Renal pelvis (tissue), 4 donors: ENCODE results near the gene RUBCN. TPM values are rescaled to one million over a fixed set of nuclear protein-coding genes. Genes with fewer than 3 reads are reported as not detected.
A peak's percentile ranks its signal among the peaks of the same experiment; 100 is the strongest.
"Not testable (repeated sequence)": the region's sequence is repeated elsewhere in the genome, so short reads cannot be mapped to it uniquely, and the experiment has no call there.

ENCODE experiments used
- DNase-seq: peaks from one replicate; pipeline ENCODE4 v3.0.0-alpha.2; 2013
- polyA plus RNA-seq, 3 donors: library from polyadenylated mRNA; unstranded; fragments of 120-200 nt; gene quantifications; one replicate each; pipeline ENCODE4 v1.2.1, GENCODE V29; 2013; ENCODE audit not compliant: insufficient read length in 3 of 3

RUBCN gene
- polyA plus RNA-seq, 3 donors = 10.1 to 16.4 (median 14.4) TPM

DNA sequence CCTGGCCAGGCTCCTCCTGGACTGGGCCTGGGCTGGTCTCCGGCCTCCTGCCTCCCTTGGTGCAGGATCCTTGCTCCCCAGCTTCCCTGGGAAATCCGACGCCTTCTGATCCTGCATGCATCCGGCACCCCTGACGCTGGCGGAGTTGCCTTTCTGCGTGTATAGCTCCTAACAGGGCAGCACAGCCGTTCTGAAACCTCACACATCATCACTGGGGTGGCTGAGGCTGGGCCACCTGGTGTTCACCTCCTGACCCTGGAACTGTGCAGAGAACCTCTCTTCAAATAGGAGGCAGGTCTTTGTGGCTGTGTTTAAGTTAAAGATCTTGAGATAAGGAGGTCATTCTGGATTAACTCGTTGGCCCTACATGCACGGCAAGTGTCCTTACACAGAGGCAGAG, 77.6 kb downstream of the RUBCN start:
- not testable (repeated sequence) for DNase-seq

DNA sequence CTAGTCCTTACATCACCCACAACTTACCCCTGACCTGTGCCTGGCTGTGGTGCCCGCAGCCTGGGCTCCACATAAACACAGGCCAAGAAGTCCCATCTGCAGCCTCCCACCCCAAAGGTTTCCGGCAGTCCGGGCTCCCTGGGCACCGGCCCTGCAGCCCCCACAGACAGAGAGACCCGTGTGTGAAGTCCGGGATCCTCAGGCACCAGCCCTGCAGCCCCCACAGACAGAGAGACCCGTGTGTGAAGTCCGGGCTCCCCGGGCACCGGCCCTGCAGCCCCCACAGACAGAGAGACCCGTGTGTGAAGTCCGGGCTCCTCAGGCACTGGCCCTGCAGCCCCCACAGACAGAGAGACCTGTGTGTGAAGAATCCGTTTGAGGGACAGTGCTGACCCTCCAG, 78.0 kb downstream of the RUBCN start:
- DNase-seq = not testable (repeated sequence)

- DNase-seq = not testable (repeated sequence)
Measured at GRCh38 chr3:197657541-197658292, 79.0 kb downstream of the RUBCN start.

DNA sequence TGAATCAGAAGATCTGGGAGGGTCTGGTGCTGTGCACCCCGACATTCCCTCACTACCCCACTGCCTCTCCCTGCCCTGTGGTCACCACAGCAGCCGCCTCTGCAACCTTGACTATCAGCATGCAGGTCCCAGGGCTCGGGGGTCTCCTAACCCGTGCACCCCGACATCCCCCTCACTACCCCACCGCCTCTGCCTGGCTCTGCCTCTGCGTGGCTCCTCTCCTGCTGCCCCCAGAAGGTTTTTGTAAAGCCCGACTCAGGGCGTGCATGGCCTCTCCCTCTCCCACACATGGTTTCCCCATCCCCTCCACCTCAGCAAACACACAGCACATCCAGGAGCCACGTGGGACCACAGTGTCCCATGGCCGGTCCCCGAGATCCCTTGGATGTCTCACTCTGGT, 79.7 kb downstream of the RUBCN start:
- DNase-seq = not testable (repeated sequence)

DNA sequence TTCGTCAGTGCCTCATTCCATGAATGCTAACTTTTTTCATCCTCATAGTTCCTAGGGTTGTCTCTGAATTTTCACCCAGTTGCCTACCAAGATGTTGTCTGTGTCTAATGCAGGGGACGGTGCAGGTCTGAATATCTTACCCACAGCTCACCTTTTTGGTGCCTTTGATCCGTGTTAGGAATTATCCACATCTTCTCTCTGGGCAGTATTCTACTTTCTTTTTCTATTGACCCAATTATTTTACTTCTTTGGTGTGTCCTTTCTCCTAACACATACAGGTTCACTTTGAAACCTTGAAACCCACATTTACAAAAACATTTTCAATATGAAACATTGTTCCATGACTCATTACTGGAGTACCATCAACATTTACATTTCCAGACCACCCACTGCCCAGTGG, 80.6 kb downstream of the RUBCN start:
- DNase-seq = not testable (repeated sequence)

- DNase-seq = not testable (repeated sequence)
Measured at GRCh38 chr3:197654998-197655330, 81.7 kb downstream of the RUBCN start.

DNA sequence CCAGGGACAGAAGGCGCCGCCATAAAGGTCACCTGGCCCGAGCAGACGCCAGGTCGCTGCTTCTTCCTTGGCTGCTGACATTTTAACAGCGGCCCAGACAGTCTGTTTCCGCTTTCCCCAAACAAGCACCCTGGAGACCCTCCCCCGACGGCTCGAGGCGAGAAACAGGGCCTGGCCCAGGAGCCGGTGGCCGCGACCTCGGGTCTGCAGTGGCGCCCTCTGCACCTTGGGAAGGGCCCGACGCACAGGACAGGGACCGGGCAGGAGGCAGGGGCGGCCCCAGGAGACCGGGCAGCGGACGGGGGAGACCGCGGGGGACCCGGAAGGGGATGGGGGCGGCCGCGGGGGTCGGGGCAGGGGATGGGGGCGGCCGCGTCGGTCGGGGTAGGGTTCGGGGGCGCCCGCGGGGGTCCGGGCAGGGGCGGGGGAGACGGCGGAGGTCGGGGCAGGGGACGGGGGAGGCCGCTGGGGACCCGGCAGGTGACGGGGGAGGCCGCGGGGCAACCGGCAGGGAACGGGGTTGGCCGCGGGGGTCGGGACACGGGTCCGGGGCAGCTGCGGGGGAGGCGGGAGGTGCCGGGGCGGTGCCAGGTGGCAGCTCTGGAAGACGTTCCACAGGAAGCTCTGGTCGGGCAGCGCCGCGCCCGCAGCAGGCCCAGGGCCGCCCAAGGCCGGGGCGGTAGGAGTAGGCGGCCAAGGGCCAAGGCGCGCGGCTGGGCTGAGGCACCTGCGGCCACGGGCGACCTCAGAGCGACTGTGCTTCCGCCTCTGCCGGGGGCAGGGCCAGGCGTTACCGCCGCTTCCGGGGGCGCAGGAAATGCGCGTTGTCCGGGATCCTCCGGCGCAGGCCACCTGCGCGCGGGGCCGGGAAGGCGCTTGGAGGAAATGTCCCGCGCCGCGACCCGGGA, 82.4 kb downstream of the RUBCN start:
- not testable (repeated sequence) for DNase-seq

GRCh38 chr3:197652860-197653259, 83.8 kb downstream of the RUBCN start:
- DNase-seq = not testable (repeated sequence)

DNA sequence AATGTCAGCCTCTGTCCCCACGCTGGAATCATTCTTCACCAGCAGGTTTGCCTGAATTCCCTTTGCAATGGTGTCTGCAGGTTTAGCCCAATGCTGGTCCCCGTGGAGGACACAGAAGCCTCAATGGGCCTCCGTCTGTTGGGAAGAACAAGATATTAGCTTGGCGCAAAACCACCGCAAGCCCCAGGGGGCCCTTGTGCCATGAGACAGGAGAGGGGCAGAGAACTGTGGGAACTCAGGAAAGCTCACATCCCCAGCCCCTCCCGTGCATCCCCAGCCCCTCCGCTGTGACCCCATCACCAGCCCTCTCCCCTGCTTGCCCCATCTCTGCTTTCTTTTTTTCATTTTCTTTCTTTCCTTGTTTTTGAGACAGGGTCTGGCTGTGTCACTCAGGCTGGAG, 89.1 kb downstream of the RUBCN start:
- not testable (repeated sequence) for DNase-seq

- not testable (repeated sequence) for DNase-seq
Measured at GRCh38 chr3:197647191-197647590, 89.5 kb downstream of the RUBCN start.

- not testable (repeated sequence) for DNase-seq
Measured at GRCh38 chr3:197646294-197646693, 90.4 kb downstream of the RUBCN start.

GRCh38 chr3:197637556-197637955, 99.1 kb downstream of the RUBCN start:
- DNase-seq = not testable (repeated sequence)

GRCh38 chr3:197631989-197632388, 104.7 kb downstream of the RUBCN start:
- not testable (repeated sequence) for DNase-seq

DNA sequence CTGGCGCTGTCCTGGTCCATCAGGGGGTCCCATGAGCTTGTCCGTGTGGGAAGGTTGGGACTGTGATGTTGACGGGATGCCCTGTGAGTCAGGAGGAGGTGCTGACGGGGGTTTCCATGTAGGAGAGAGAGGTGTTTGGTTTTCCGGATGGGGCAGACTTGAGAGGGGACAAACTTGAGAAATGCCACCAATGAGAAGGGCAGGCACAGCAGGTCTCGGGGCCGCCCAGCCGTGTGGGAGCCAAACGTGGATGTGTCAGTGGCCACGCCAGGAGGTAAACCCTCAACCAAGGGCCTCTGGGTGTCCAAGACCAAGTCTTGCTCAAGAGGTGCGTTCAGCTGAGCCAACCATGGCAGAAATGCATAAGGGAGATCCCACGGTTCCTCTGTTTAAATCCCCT, 105.9 kb downstream of the RUBCN start:
- DNase-seq = not testable (repeated sequence)

DNA sequence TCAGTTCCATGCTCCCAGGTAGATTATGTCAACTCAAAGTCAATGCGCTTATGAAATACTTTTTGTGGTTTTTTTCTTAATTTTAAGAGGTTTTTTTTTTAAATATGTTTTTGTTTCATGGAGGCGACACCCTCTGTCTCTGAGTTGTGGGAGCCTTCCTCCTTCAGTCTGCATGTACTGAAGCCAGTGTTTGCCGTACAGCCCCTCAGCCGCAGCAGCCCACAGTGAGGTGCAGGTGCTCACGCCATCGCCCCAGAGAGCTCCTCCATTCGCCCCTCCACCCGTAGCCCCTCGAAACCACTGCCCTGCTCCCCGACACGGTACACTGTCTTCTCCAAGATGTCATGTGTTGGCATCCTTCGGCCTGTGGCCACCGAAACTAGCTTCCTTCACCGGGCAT, 107.4 kb downstream of the RUBCN start:
- DNase-seq = not testable (repeated sequence)

DNA sequence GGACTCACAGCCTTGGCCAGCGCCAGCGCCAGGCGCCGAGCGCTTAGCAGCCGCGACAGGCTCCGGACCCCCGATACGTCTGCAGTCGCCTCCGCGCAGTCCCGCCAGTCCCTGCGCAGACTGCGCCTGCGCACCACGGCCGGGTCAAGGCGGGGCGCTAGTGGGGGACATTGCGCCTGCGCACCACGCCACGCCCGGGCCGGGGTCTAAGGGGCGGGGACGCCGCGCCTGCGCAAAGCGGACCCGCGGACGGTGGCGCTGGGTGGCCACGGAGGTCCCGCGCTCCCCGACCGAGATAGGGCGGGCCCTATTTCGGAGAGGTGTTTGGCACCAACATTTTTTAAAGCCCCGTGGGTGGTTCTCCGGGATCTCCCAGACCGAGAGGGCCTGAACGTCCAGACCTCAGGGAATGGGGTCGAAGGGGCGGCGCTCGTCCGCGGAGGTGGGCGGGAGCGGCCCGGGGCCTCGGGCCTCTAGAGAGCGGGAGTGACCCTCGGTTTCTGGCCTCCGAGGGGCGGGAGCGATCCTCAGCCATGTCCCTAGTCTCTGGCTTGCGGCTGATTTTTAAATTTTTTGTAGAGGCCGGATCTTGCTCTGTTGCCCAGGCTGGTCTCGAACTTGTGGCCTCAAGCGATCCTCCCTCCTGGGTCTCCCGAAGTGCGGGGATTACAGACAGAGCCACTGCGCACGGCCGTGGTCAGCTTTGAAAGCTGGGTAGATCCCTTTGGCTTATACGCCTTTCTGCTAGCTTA, 108.8 kb downstream of the RUBCN start:
- DNase-seq = peak; percentile 57

GRCh38 chr3:197627158-197627771, 109.4 kb downstream of the RUBCN start:
- not testable (repeated sequence) for DNase-seq

- DNase-seq = not testable (repeated sequence)
Measured at GRCh38 chr3:197626404-197627157, 110.1 kb downstream of the RUBCN start.

GRCh38 chr3:197621478-197621877, 115.2 kb downstream of the RUBCN start:
- not testable (repeated sequence) for DNase-seq
